ENCODE data around the gene CR1L.
"Not testable (repeated sequence)": the region's sequence is repeated elsewhere in the genome, so short reads cannot be mapped to it uniquely, and the experiment has no call there.

- not testable (repeated sequence) for TF ChIP-seq SP2 (IDR thresholded peaks at IDR 0.05; ENCODE audit: low read length); CTCF (IDR thresholded peaks at IDR 0.05; ENCODE audit: control extremely low read depth in 1 of 3, insufficient read depth in 1 of 3, low read depth in 1 of 3, low read length in 3 of 3); TEAD4 (IDR thresholded peaks at IDR 0.05; ENCODE audit: low read depth, low read length); USF2 (IDR thresholded peaks at IDR 0.05; ENCODE audit: low read length); MAX (IDR thresholded peaks at IDR 0.05)
Measured at GRCh38 chr1:207770514-207770913, 125.6 kb downstream of the CR1L start.
